ENCODE measurements around the gene TRMT11. TPM values are rescaled to one million over a fixed set of nuclear protein-coding genes. Genes with fewer than 3 reads are reported as not detected.

TRMT11 gene
- total and polyA plus RNA-seq, 2 of the 13 experiments (the other 11 are each of a cell fraction or from before 2014, with no cell fraction given): 42.2 to 81.9 TPM

DNA sequence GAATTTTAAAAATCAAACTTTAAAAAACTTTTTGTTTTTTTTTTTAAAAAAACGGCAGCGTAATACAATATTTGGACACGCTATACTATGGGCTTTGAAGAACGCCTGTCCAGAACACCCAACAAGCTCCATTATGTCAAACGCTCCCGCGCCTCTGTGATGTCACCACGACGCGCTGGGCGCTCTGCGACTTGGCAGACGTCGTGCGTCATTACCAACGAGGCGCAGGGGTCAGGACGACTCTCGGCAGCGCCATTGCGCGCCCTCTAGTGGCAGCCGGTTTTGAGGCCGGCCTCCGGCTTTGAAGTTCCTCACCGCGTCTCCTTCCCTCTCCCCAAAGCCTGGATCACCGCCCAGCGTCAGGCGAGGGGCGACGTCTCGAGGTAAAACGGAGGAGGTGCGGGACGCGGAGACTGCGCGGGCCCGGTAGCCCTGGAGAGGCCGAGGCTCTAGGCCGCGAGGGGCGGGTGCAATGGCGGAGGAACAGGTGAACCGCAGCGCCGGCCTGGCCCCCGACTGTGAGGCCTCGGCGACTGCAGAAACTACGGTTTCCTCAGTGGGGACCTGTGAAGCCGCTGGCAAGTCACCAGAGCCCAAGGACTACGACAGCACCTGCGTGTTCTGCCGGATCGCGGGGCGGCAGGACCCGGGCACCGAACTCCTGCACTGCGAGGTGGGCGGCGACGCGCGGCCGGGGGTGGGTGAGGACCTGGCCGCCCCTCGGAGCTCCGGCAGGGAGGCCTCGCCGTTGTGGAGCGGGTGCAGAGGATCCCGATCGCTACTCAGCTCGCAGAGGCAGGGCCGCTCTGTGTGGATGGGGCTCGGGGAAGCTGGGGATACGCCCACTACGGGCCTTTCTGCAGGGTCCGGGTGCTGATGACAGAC lies 29.6 kb upstream of the TRMT11 start, which contains the start of gene HINT3 (continued):
- peak; percentile 59 for TF ChIP-seq ZNF557 (CRISPR knock-in tag; IDR thresholded peaks at IDR 0.05)
- TF ChIP-seq ZNF577 (CRISPR knock-in tag; IDR thresholded peaks at IDR 0.05; ENCODE audit: borderline replicate concordance, low read depth): no peak
- peak; percentile 93; the same call in 1 of the 2 replicates for TF ChIP-seq CBX5 (CRISPR knock-in tag; IDR thresholded peaks at IDR 0.05; ENCODE audit: borderline replicate concordance)
- TF ChIP-seq, protein P1, sequence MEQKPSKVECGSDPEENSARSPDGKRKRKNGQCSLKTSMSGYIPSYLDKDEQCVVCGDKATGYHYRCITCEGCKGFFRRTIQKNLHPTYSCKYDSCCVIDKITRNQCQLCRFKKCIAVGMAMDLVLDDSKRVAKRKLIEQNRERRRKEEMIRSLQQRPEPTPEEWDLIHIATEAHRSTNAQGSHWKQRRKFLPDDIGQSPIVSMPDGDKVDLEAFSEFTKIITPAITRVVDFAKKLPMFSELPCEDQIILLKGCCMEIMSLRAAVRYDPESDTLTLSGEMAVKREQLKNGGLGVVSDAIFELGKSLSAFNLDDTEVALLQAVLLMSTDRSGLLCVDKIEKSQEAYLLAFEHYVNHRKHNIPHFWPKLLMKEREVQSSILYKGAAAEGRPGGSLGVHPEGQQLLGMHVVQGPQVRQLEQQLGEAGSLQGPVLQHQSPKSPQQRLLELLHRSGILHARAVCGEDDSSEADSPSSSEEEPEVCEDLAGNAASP (CRISPR knock-in tag; IDR thresholded peaks at IDR 0.05; ENCODE audit: borderline replicate concordance): peak; percentile 77
- TF ChIP-seq RFX5 (IDR thresholded peaks at IDR 0.05; ENCODE audit: low read depth, low read length): no peak; the same call in 1 of the 2 replicates
- TF ChIP-seq ZSCAN31 (CRISPR knock-in tag; IDR thresholded peaks at IDR 0.05; ENCODE audit: low read depth): peak; percentile 98
- peak; percentile 85 for TF ChIP-seq KLF12 (CRISPR knock-in tag; IDR thresholded peaks at IDR 0.05; ENCODE audit: borderline replicate concordance)
- TF ChIP-seq, protein P2, sequence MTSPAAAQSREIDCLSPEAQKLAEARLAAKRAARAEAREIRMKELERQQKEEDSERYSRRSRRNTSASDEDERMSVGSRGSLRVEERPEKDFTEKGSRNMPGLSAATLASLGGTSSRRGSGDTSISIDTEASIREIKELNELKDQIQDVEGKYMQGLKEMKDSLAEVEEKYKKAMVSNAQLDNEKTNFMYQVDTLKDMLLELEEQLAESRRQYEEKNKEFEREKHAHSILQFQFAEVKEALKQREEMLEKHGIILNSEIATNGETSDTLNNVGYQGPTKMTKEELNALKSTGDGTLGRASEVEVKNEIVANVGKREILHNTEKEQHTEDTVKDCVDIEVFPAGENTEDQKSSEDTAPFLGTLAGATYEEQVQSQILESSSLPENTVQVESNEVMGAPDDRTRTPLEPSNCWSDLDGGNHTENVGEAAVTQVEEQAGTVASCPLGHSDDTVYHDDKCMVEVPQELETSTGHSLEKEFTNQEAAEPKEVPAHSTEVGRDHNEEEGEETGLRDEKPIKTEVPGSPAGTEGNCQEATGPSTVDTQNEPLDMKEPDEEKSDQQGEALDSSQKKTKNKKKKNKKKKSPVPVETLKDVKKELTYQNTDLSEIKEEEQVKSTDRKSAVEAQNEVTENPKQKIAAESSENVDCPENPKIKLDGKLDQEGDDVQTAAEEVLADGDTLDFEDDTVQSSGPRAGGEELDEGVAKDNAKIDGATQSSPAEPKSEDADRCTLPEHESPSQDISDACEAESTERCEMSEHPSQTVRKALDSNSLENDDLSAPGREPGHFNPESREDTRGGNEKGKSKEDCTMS (CRISPR knock-in tag; conservative IDR thresholded peaks at IDR 0.05): no peak; the same call in 1 of the 2 replicates
- peak; percentile 89; the same call in 1 of the 2 replicates for TF ChIP-seq CHD4 (IDR thresholded peaks at IDR 0.05; ENCODE audit: borderline replicate concordance, low read length)
- TF ChIP-seq, protein P3, sequence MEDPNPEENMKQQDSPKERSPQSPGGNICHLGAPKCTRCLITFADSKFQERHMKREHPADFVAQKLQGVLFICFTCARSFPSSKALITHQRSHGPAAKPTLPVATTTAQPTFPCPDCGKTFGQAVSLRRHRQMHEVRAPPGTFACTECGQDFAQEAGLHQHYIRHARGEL (CRISPR knock-in tag; IDR thresholded peaks at IDR 0.05): peak; percentile 78; the same call in 1 of the 2 replicates
- TF ChIP-seq REL (CRISPR knock-in tag; conservative IDR thresholded peaks at IDR 0.05): 0 out of 2 replicates have a peak, but pooled peaks have one; percentile 82
- TF ChIP-seq, protein P4, sequence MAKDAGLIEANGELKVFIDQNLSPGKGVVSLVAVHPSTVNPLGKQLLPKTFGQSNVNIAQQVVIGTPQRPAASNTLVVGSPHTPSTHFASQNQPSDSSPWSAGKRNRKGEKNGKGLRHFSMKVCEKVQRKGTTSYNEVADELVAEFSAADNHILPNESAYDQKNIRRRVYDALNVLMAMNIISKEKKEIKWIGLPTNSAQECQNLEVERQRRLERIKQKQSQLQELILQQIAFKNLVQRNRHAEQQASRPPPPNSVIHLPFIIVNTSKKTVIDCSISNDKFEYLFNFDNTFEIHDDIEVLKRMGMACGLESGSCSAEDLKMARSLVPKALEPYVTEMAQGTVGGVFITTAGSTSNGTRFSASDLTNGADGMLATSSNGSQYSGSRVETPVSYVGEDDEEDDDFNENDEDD (CRISPR knock-in tag; IDR thresholded peaks at IDR 0.05; ENCODE audit: borderline replicate concordance): peak; percentile 98
- TF ChIP-seq ZNF546 (CRISPR knock-in tag; conservative IDR thresholded peaks at IDR 0.05): peak; percentile 91
- 0 out of 2 replicates have a peak, but pooled peaks have one; percentile 51 for TF ChIP-seq ZNF34 (CRISPR knock-in tag; IDR thresholded peaks at IDR 0.05; ENCODE audit: borderline replicate concordance)
- peak; percentile 89 for TF ChIP-seq ZNF264 (CRISPR knock-in tag; IDR thresholded peaks at IDR 0.05)
- no peak for TF ChIP-seq RBM39 (IDR thresholded peaks at IDR 0.05; ENCODE audit: low read depth, low read length, poor library complexity, severe bottlenecking)
- TF ChIP-seq KLF9 (CRISPR knock-in tag; IDR thresholded peaks at IDR 0.05; ENCODE audit: low read depth): peak; percentile 92
- TF ChIP-seq XRCC5 (optimal IDR thresholded peaks at IDR 0.05; ENCODE audit: low read length): peak; percentile 98
- TF ChIP-seq ZNF629 (CRISPR knock-in tag; conservative IDR thresholded peaks at IDR 0.05): peak; percentile 53
- peak; percentile 61 for TF ChIP-seq ZNF24 (IDR thresholded peaks at IDR 0.05)
- TF ChIP-seq HOXA5 (CRISPR knock-in tag; IDR thresholded peaks at IDR 0.05): peak; percentile 96
- TF ChIP-seq, protein P5, sequence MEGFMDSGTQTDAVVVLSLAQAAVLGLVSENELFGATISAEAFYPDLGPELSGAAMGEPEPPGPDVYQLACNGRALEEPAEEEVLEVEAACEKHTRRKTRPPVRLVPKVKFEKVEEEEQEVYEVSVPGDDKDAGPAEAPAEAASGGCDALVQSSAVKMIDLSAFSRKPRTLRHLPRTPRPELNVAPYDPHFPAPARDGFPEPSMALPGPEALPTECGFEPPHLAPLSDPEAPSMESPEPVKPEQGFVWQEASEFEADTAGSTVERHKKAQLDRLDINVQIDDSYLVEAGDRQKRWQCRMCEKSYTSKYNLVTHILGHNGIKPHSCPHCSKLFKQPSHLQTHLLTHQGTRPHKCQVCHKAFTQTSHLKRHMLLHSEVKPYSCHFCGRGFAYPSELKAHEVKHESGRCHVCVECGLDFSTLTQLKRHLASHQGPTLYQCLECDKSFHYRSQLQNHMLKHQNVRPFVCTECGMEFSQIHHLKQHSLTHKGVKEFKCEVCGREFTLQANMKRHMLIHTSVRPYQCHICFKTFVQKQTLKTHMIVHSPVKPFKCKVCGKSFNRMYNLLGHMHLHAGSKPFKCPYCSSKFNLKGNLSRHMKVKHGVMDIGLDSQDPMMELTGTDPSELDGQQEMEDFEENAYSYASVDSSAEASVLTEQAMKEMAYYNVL (CRISPR knock-in tag; IDR thresholded peaks at IDR 0.05; ENCODE audit: borderline replicate concordance): peak; percentile 89

Measured in HepG2 (cell line).